GM12878 (cell line): ENCODE results near the gene RXFP4. TPM values are rescaled to one million over a fixed set of nuclear protein-coding genes. Genes with fewer than 3 reads are reported as not detected.
A peak's percentile ranks its signal among the peaks of the same experiment; 100 is the strongest.

Experiments used
- ATAC-seq: fragments of 200-7000 bp; cut with Tn5 transposase; 3 replicates; pipeline ENCODE4 v1.9.1; 2020; ENCODE audit warnings: mild to moderate bottlenecking, moderate library complexity
- BruUV-seq: library from RNA; stranded (reverse); fragments of 400-500 nt; replicated peaks from 2 replicates; lab custom pipeline; 2021; lab: Mats Ljungman, UMichigan
- CTCF ChIA-PET: fragments of 300-600 bp; sonication (Branson Sonifier 250); formaldehyde crosslinking; extraction: SDS; loops from one replicate; lab custom pipeline; 2021; ENCODE audit warnings: inconsistent platforms; lab: Yijun Ruan, JAX
- POLR2A ChIA-PET: fragments of 350-600 bp; formaldehyde crosslinking; extraction: SDS; loops from one replicate; lab custom pipeline; 2021; ENCODE audit warnings: inconsistent platforms; lab: Charles Lee
- RAD21 ChIA-PET: fragments of 300-600 bp; sonication (Branson Sonifier 250); formaldehyde crosslinking; loops from one replicate; lab custom pipeline; 2023; ENCODE audit warnings: antibody characterized with exemption; ENCODE audit not compliant: unreplicated experiment; lab: Charles Lee
- SMC1A ChIA-PET: fragments of 300-600 bp; sonication (Branson Sonifier 250); formaldehyde crosslinking; loops from one replicate; lab custom pipeline; 2023; ENCODE audit not compliant: unreplicated experiment, uncharacterized antibody; lab: Charles Lee
- DNase-seq: peaks from one replicate; pipeline ENCODE4 v3.0.0-alpha.2; 2011; ENCODE audit warnings: low read depth, low spot score
- FAIRE-seq: peaks from 3 replicates; lab custom pipeline; 2011; peaks lifted over from hg19 to GRCh38; lab: Jason Lieb, UNC
- H2AFZ ChIP-seq: 2 replicates; pipeline ENCODE4 v1.6.0; 2011; ENCODE audit warnings: low read depth, low read length, control low read depth; ENCODE audit not compliant: control insufficient read depth
- H3K27ac ChIP-seq: 2 replicates; pipeline ENCODE4 v1.5.1; 2011; ENCODE audit warnings: control low read depth; ENCODE audit not compliant: control insufficient read depth, insufficient read depth
- H3K27me3 ChIP-seq, 2 experiments: replicated peaks in 1 of 2; 2 replicates each; pipeline versions ENCODE4 v1.6.0 to v1.6.1; 2011; ENCODE audit warnings: low read length in 1 of 2; ENCODE audit not compliant: control insufficient read depth in 2 of 2, insufficient read depth in 2 of 2
- H3K36me3 ChIP-seq, 2 experiments: 2 replicates each; pipeline ENCODE4 v1.5.1; 2011; ENCODE audit warnings: low read length in 1 of 2; ENCODE audit not compliant: control insufficient read depth in 2 of 2, insufficient read depth in 2 of 2
- H3K4me1 ChIP-seq: 2 replicates; pipeline ENCODE4 v1.6.1; 2011; ENCODE audit warnings: mild to moderate bottlenecking, low read length, moderate library complexity, mixed read lengths; ENCODE audit not compliant: control insufficient read depth, insufficient read depth
- H3K4me2 ChIP-seq: 2 replicates; pipeline ENCODE4 v1.6.0; 2011; ENCODE audit warnings: control low read depth; ENCODE audit not compliant: control insufficient read depth, insufficient read depth
- H3K4me3 ChIP-seq: fragments of 200-600 bp; sonication (generic); 2 replicates; pipeline ENCODE4 v1.5.1; 2016
- H3K79me2 ChIP-seq: 2 replicates; pipeline ENCODE4 v1.6.0; 2011; ENCODE audit warnings: low read length; ENCODE audit not compliant: control insufficient read depth, insufficient read depth
- H3K9ac ChIP-seq: 2 replicates; pipeline ENCODE4 v1.8.0; 2011; ENCODE audit warnings: low read length, control low read depth, mixed read lengths; ENCODE audit not compliant: control insufficient read depth, insufficient read depth
- H3K9me3 ChIP-seq: replicated peaks from 3 replicates; pipeline ENCODE4 v1.5.1; 2011; ENCODE audit warnings: mild to moderate bottlenecking, low read length; ENCODE audit not compliant: control insufficient read depth, insufficient read depth
- H4K20me1 ChIP-seq: 2 replicates; pipeline ENCODE4 v1.6.0; 2011; ENCODE audit not compliant: control insufficient read depth, insufficient read depth
- CREB1 ChIP-seq: IDR thresholded peaks from 2 replicates; pipeline ENCODE4 v1.6.1; 2012; ENCODE audit warnings: low read depth, mild to moderate bottlenecking, inconsistent platforms
- E4F1 ChIP-seq: fragments of 450-650 bp; IDR thresholded peaks from 2 replicates; pipeline ENCODE4 v1.6.1; 2018; ENCODE audit warnings: borderline replicate concordance, mild to moderate bottlenecking; ENCODE audit not compliant: partially characterized antibody
- MTA2 ChIP-seq: fragments of 450-650 bp; IDR thresholded peaks from 2 replicates; pipeline ENCODE4 v1.6.1; 2016; ENCODE audit warnings: low read depth, mild to moderate bottlenecking, moderate library complexity
- POLR2A ChIP-seq: IDR thresholded peaks from 2 replicates; pipeline ENCODE4 v1.6.1; 2011; ENCODE audit warnings: low read depth, mild to moderate bottlenecking, low read length
- RAD51 ChIP-seq: fragments of 450-650 bp; IDR thresholded peaks from 2 replicates; pipeline ENCODE4 v1.6.1; 2016; ENCODE audit warnings: moderate library complexity, mild to moderate bottlenecking, inconsistent platforms
- SUZ12 ChIP-seq: fragments of 200-600 bp; sonication (generic); IDR thresholded peaks from one replicate; pipeline ENCODE4 v1.6.1; 2018; ENCODE audit warnings: antibody characterized with exemption, mild to moderate bottlenecking; ENCODE audit not compliant: unreplicated experiment
- YY1 ChIP-seq: IDR thresholded peaks from 2 replicates; pipeline ENCODE4 v1.6.1; 2011; ENCODE audit warnings: low read depth, mild to moderate bottlenecking, low read length
- WGBS: methylation state at CpG from one replicate; pipeline ENCODE4 v1.1.6; 2016; ENCODE audit warnings: low lambda C conversion rate; ENCODE audit not compliant: insufficient replicate concordance, insufficient coverage; ENCODE audit errors: missing lambda C conversion rate; 5-methylcytosine and 5-hydroxymethylcytosine counted together
- in situ Hi-C: fragments of 300-500 bp; cut with MboI; formaldehyde crosslinking; loops from 9 replicates; pipeline ENCODE4 v1.14.3; 2018; ENCODE audit warnings: mixed read lengths
- intact Hi-C: fragments of 100-400 bp; cut with micrococcal nuclease; formaldehyde crosslinking; loops from one replicate; pipeline ENCODE4 v1.14.2; 2022; ENCODE audit not compliant: unreplicated experiment
- polyA plus RNA-seq, 11 experiments: library from polyadenylated mRNA; depleted of rRNA in 4 of 11; unstranded in 6 of 11; stranded (reverse) in 5 of 11; fragments of >200 nt; fragmentation: Nextera tagmentation in 4 of 11; fragmentation: Illumina TruSeq in 1 of 11; extraction: Ambion mirVana in 4 of 11; extraction: Trizol in 1 of 11; gene quantifications; 1 replicate in 1 of 11; 2 replicates in 10 of 11; pipeline versions ENCODE4 v1.2.1 to v1.2.3, GENCODE V29; 2011 to 2016; ENCODE audit warnings: inconsistent platforms in 2 of 11, missing spikeins in 2 of 11, low read depth in 1 of 11
- total RNA-seq, 4 experiments: library from RNA; depleted of rRNA in 3 of 4; stranded (reverse); fragments of >200 nt in 3 of 4; fragmentation: Illumina TruSeq in 1 of 4; extraction: Trizol in 1 of 4; gene quantifications; 2 replicates each; pipeline versions ENCODE4 v1.2.1 to v1.2.3, GENCODE V29; 2013 to 2021

RXFP4 gene
- total and polyA plus RNA-seq, 10 of the 15 experiments (the other 5 are each of a cell fraction or from before 2014, with no cell fraction given): 0.10 to 0.40 (median 0.39) TPM; not detected in 7

- POLR2A ChIA-PET: interaction anchor here (0.8 to 10.8 kb wide), 4 partner anchors 9 to 54 kb away, joined by 3 to 273 read pairs (median 20); partner anchors contain the start of genes ARHGEF2 and KHDC4
- Histone ChIP-seq H3K79me2 (no peaks in the 10 kb centered on the region), H3K4me3 (no peak overlapping the region), H3K27me3 (no peaks in the 10 kb centered on the region), H3K9me3 (no peaks in the 10 kb centered on the region), H3K36me3 (peaks cover 2 to 7% of the 10 kb centered on the region in 2 experiments; a peak in 3 of 4 replicates), H2AFZ (no peak overlapping the region), H3K4me2 (no peak overlapping the region), H3K9ac (no peak overlapping the region), H4K20me1 (no peaks in the 10 kb centered on the region), H3K27ac (no peak overlapping the region), H3K4me1 (peaks cover 73% of the 10 kb centered on the region)
- no TSS peak for BruUV-seq
- in situ Hi-C loops: no loop called here
- intact Hi-C loops: no loop called here
- TF ChIP-seq POLR2A: peak; percentile 9; the same call in 1 of the 2 replicates
- TF ChIP-seq SUZ12: no peak
- ATAC-seq: no peak
- CTCF ChIA-PET: interaction anchor here (0.5 to 5.0 kb wide), 9 partner anchors 15 to 123 kb away, joined by 3 to 44 read pairs (median 5); partner anchors contain the start of gene ARHGEF2
- RAD21 ChIA-PET: interaction anchor here (1.0 to 4.4 kb wide), 7 partner anchors 9 to 173 kb away, joined by 3 to 130 read pairs (median 4); partner anchors contain the start of genes ARHGEF2 and KHDC4
- SMC1A ChIA-PET: interaction anchor here (0.9 to 5.1 kb wide), 4 partner anchors 37 to 124 kb away, joined by 5 to 133 read pairs (median 10); partner anchors contain the start of gene ARHGEF2
- no peak for FAIRE-seq
- DNase-seq: no peak
- WGBS: 95% methylated on average over 11 of the region's 11 CpGs
These were observed 1.2 kb downstream of the RXFP4 start for GRCh38 chr1:155942578-155943141.

- POLR2A ChIA-PET: interaction anchor here (0.7 to 10.8 kb wide), 9 partner anchors 11 to 121 kb away, joined by 3 to 273 read pairs (median 5); partner anchors contain the start of genes ARHGEF2, KHDC4 and SYT11
- RAD21 ChIA-PET: interaction anchor here (0.8 to 4.4 kb wide), 7 partner anchors 8 to 122 kb away, joined by 3 to 130 read pairs (median 12); partner anchors contain the start of gene ARHGEF2
- FAIRE-seq: no peak
These were observed 3.0 kb downstream of the RXFP4 start for GRCh38 chr1:155944444-155944799.

More at GRCh38 chr1:155944444-155944799, 3.0 kb downstream of the RXFP4 start:
- Histone ChIP-seq H3K79me2 (no peaks in the 10 kb centered on the region), H2AFZ (no peak overlapping the region), H3K36me3 (peaks cover 8 to 17% of the 10 kb centered on the region in 2 experiments; a peak in 3 of 4 replicates), H3K4me3 (no peak overlapping the region), H4K20me1 (no peaks in the 10 kb centered on the region), H3K4me1 (peaks cover 70% of the 10 kb centered on the region), H3K9ac (no peak overlapping the region), H3K27me3 (no peaks in the 10 kb centered on the region), H3K9me3 (no peaks in the 10 kb centered on the region), H3K27ac (peak overlapping the region; percentile 79), H3K4me2 (no peak overlapping the region)
- intact Hi-C loops (no loop called here), in situ Hi-C loops (no loop called here)
- ATAC-seq (no peak), DNase-seq (no peak)
- BruUV-seq: no TSS peak
- no peak; the same call in 1 of the 2 replicates for TF ChIP-seq MTA2
- TF ChIP-seq YY1: 0 out of 2 replicates have a peak, but pooled peaks have one; percentile 20
- no peak for TF ChIP-seq E4F1
- TF ChIP-seq RAD51: no peak
- TF ChIP-seq CREB1: no peak
- 67% methylated on average over 6 of the region's 6 CpGs for WGBS
- CTCF ChIA-PET: interaction anchor here (0.6 to 5.0 kb wide), 12 partner anchors 9 to 121 kb away, joined by 3 to 44 read pairs (median 6); partner anchors contain the start of genes ARHGEF2 and KHDC4
- SMC1A ChIA-PET: interaction anchor here (0.9 to 5.1 kb wide), 10 partner anchors 10 to 122 kb away, joined by 3 to 133 read pairs (median 8); partner anchors contain the start of genes ARHGEF2, GON4L and KHDC4
